Hepatocyte (in vitro differentiated cells): ENCODE data around the gene MN1. TPM values are rescaled to one million over a fixed set of nuclear protein-coding genes. Genes with fewer than 3 reads are reported as not detected.

Experiments used
- DNase-seq: peaks from one replicate; pipeline ENCODE4 v3.0.0-alpha.2; 2016; ENCODE audit warnings: low spot score
- H2AFZ ChIP-seq: fragments of 200-600 bp; sonication (generic); 2 replicates; pipeline ENCODE4 v1.6.0; 2016; ENCODE audit warnings: antibody characterized with exemption, mild to moderate bottlenecking
- H3K27ac ChIP-seq: fragments of 200-600 bp; sonication (generic); 2 replicates; pipeline ENCODE4 v1.5.1; 2016; ENCODE audit warnings: mild to moderate bottlenecking
- H3K27me3 ChIP-seq: fragments of 200-600 bp; sonication (generic); 2 replicates; pipeline ENCODE4 v1.6.1; 2016
- H3K36me3 ChIP-seq: fragments of 200-600 bp; sonication (generic); replicated peaks from 2 replicates; pipeline ENCODE4 v1.5.1; 2016; ENCODE audit warnings: low read depth; ENCODE audit not compliant: insufficient read depth
- H3K4me1 ChIP-seq: fragments of 200-600 bp; sonication (generic); 2 replicates; pipeline ENCODE4 v1.5.1; 2016; ENCODE audit warnings: mild to moderate bottlenecking, moderate library complexity; ENCODE audit not compliant: insufficient read depth
- H3K4me2 ChIP-seq: fragments of 200-600 bp; sonication (generic); 2 replicates; pipeline ENCODE4 v1.6.0; 2016
- H3K4me3 ChIP-seq: fragments of 200-600 bp; sonication (generic); 2 replicates; pipeline ENCODE4 v1.5.1; 2016; ENCODE audit warnings: mild to moderate bottlenecking
- H3K79me2 ChIP-seq: fragments of 200-600 bp; sonication (generic); 2 replicates; pipeline ENCODE4 v1.6.0; 2017; ENCODE audit warnings: mild to moderate bottlenecking
- H3K9me2 ChIP-seq: fragments of 200-600 bp; sonication (generic); replicated peaks from 2 replicates; pipeline ENCODE4 v1.6.0; 2017; ENCODE audit warnings: mild to moderate bottlenecking; ENCODE audit not compliant: insufficient read depth
- H3K9me3 ChIP-seq: fragments of 200-600 bp; sonication (generic); 2 replicates; pipeline ENCODE4 v1.5.1; 2016; ENCODE audit warnings: low read depth, mild to moderate bottlenecking
- H4K20me1 ChIP-seq: fragments of 200-600 bp; sonication (generic); 2 replicates; pipeline ENCODE4 v1.6.0; 2016; ENCODE audit warnings: mild to moderate bottlenecking; ENCODE audit not compliant: insufficient read depth, poor library complexity, severe bottlenecking
- EZH2 ChIP-seq: fragments of 200-600 bp; sonication (generic); IDR thresholded peaks from 2 replicates; pipeline ENCODE4 v1.6.1; 2016; ENCODE audit warnings: antibody characterized with exemption, mild to moderate bottlenecking, borderline replicate concordance
- EZH2phosphoT487 ChIP-seq: fragments of 200-600 bp; sonication (generic); IDR thresholded peaks from one replicate; pipeline ENCODE4 v1.6.1; 2018; ENCODE audit warnings: antibody characterized with exemption, mild to moderate bottlenecking, low read depth, moderate library complexity; ENCODE audit not compliant: unreplicated experiment, severe bottlenecking
- WGBS: methylation state at CpG from one replicate; pipeline ENCODE4 v1.1.6; 2016; ENCODE audit warnings: low lambda C conversion rate; ENCODE audit errors: missing lambda C conversion rate; 5-methylcytosine and 5-hydroxymethylcytosine counted together
- polyA plus RNA-seq: library from polyadenylated mRNA; unstranded; fragments of >200 nt; fragmentation: Nextera tagmentation; extraction: Ambion mirVana; gene quantifications from 2 replicates; pipeline ENCODE4 v1.2.1, GENCODE V29; 2016
- total RNA-seq: library from RNA; depleted of rRNA; stranded (reverse); fragments of >200 nt; gene quantifications from 2 replicates; pipeline ENCODE4 v1.2.3, GENCODE V29; 2014
- TF ChIP-seq, protein P1 (sequence below): fragments of 200-600 bp; sonication (generic); IDR thresholded peaks from 2 replicates; pipeline ENCODE4 v1.5.1; 2016; ENCODE audit warnings: antibody characterized with exemption, mild to moderate bottlenecking; ENCODE audit not compliant: poor library complexity

Gene MN1
- total and polyA plus RNA-seq, 2 experiments from 2014 or later = 2.3 to 4.4 TPM

DNA sequence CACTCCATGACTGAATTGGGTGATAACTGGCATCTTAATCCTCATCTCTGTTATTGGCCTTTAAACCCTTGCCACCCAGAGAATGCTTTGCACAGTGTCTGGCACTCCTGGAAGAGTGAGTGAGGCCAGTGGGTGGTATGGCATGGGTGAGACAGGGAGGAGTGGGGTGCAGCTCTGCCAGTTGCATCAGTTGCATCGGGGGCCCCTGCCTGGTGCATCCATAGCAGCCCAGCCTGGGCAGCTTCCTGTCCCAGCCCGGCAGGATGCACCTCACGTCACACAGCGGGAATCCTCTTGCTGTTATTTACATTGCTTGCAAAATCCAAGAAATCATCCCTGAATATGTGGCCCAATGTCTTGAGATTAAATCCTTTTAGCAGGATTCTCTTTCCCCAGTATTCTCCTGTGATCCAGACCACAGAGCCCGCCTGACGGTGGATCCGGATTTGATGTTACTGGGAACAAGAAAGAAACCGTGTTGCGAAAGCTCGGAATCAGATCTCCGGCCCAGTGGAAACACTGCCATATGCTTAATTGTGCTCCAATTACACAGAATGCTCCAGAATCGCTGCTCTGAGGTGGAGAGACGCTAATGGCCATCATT is 37.6 kb upstream of the MN1 start:
- H3K4me1 ChIP-seq = peaks cover 14% of the 10 kb centered on the region
- H3K9me2 ChIP-seq = no peaks in the 10 kb centered on the region
- H3K4me2 ChIP-seq = no peak overlapping the region
- no peaks in the 10 kb centered on the region for H4K20me1 ChIP-seq
- H3K79me2 ChIP-seq = no peaks in the 10 kb centered on the region
- no peak overlapping the region for H3K27ac ChIP-seq
- no peak for DNase-seq
- H3K4me3 ChIP-seq = no peak overlapping the region
- no peaks in the 10 kb centered on the region for H3K36me3 ChIP-seq
- 88% methylated on average over 13 of the region's 13 CpGs for WGBS
- no peaks in the 10 kb centered on the region for H3K9me3 ChIP-seq
- TF ChIP-seq EZH2 = no peak
- TF ChIP-seq, protein P1, sequence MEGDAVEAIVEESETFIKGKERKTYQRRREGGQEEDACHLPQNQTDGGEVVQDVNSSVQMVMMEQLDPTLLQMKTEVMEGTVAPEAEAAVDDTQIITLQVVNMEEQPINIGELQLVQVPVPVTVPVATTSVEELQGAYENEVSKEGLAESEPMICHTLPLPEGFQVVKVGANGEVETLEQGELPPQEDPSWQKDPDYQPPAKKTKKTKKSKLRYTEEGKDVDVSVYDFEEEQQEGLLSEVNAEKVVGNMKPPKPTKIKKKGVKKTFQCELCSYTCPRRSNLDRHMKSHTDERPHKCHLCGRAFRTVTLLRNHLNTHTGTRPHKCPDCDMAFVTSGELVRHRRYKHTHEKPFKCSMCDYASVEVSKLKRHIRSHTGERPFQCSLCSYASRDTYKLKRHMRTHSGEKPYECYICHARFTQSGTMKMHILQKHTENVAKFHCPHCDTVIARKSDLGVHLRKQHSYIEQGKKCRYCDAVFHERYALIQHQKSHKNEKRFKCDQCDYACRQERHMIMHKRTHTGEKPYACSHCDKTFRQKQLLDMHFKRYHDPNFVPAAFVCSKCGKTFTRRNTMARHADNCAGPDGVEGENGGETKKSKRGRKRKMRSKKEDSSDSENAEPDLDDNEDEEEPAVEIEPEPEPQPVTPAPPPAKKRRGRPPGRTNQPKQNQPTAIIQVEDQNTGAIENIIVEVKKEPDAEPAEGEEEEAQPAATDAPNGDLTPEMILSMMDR = no peak
- TF ChIP-seq EZH2phosphoT487 = no peak
- H3K27me3 ChIP-seq = no peaks in the 10 kb centered on the region
- no peak overlapping the region for H2AFZ ChIP-seq

DNA sequence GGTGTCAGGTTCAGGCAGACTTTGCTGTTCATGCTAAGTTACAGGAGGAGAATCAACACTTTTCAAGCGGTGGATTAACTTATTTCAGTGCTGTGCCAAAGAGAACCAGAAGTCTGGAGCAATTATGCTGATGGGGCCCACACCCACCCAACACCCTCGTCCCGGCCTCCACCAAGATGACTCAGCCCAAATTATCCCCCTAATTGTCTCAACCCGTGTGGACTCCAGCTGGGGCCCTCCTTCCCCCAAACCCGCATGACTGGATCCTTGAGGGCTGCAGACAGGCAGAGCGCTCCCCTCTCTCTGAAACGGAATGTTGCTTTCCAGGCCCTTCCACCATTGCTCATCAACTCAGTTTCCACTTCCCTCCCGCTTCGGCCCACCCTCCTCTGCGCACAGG is 34.6 kb upstream of the MN1 start:
- Histone ChIP-seq H3K4me2 (no peak overlapping the region), H3K79me2 (no peaks in the 10 kb centered on the region), H3K36me3 (no peaks in the 10 kb centered on the region), H3K4me1 (no peaks in the 10 kb centered on the region), H3K27ac (no peak overlapping the region), H4K20me1 (no peaks in the 10 kb centered on the region), H3K27me3 (no peaks in the 10 kb centered on the region), H3K4me3 (no peak overlapping the region), H3K9me2 (no peaks in the 10 kb centered on the region), H2AFZ (no peak overlapping the region), H3K9me3 (no peaks in the 10 kb centered on the region)
- WGBS = 53% methylated on average over 10 of the region's 10 CpGs
- TF ChIP-seq EZH2phosphoT487 (no peak), EZH2 (no peak)
- TF ChIP-seq, protein P1 = no peak
- DNase-seq = no peak

DNA sequence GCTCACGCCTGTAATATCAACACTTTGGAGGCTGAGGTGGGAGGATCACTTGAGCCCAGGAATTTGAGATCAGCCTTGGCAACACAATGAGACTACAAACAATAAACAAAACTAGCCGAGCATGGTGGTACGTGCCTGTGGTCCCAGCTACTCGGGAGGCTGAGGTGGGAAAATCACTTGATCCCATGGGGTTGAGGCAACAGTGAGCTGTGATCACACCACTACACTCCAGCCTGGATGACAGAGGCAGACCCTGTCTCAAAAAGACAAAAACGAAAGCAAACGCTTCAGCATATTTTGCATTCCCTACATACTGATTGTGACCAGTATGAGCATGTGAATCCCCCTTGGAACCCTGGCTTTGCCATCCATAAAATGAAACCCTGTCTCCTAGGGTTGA is 33.9 kb upstream of the MN1 start:
- H3K27ac ChIP-seq = no peak overlapping the region
- H3K4me2 ChIP-seq = no peak overlapping the region
- DNase-seq = no peak
- H3K9me2 ChIP-seq = no peaks in the 10 kb centered on the region
- TF ChIP-seq EZH2 (no peak), EZH2phosphoT487 (no peak)
- TF ChIP-seq, protein P1 = no peak
- no peaks in the 10 kb centered on the region for H3K79me2 ChIP-seq
- no peak overlapping the region for H3K4me3 ChIP-seq
- no peaks in the 10 kb centered on the region for H3K27me3 ChIP-seq
- no peak overlapping the region for H2AFZ ChIP-seq
- no peaks in the 10 kb centered on the region for H3K4me1 ChIP-seq
- H3K36me3 ChIP-seq = no peaks in the 10 kb centered on the region
- WGBS = 71% methylated on average over 6 of the region's 6 CpGs
- no peaks in the 10 kb centered on the region for H4K20me1 ChIP-seq
- H3K9me3 ChIP-seq = no peaks in the 10 kb centered on the region
